H9 (cell line): ENCODE results near the gene GGT1. TPM values are rescaled to one million over a fixed set of nuclear protein-coding genes. Genes with fewer than 3 reads are reported as not detected.
A peak's percentile ranks its signal among the peaks of the same experiment; 100 is the strongest.

Experiments used
- DNase-seq: peaks from one replicate; pipeline ENCODE4 v3.0.0-alpha.2; 2017
- H2AFZ ChIP-seq: one replicate; pipeline ENCODE4 v1.6.1; 2013; ENCODE audit warnings: mild to moderate bottlenecking, low read length, control low read depth, moderate library complexity
- H2AK5ac ChIP-seq: 2 replicates; pipeline ENCODE4 v1.6.1; 2013; ENCODE audit warnings: low read length, control low read depth, mixed read lengths; ENCODE audit not compliant: insufficient read length
- H2BK120ac ChIP-seq: one replicate; pipeline ENCODE4 v1.6.1; 2013; ENCODE audit warnings: low read depth, mild to moderate bottlenecking, low read length, control low read depth, inconsistent platforms; ENCODE audit not compliant: poor library complexity, severe bottlenecking
- H2BK12ac ChIP-seq: 2 replicates; pipeline ENCODE4 v1.6.1; 2013; ENCODE audit warnings: low read length, control low read depth, mixed read lengths, low read depth; ENCODE audit not compliant: insufficient read length
- H2BK15ac ChIP-seq: 2 replicates; pipeline ENCODE4 v1.6.1; 2013; ENCODE audit warnings: low read depth, low read length, control low read depth
- H2BK20ac ChIP-seq: one replicate; pipeline ENCODE4 v1.6.1; 2013; ENCODE audit warnings: low read depth, mild to moderate bottlenecking, low read length, control low read depth, inconsistent platforms; ENCODE audit not compliant: poor library complexity, severe bottlenecking
- H2BK5ac ChIP-seq: 2 replicates; pipeline ENCODE4 v1.6.1; 2013; ENCODE audit warnings: low read length, control low read depth, mixed read lengths; ENCODE audit not compliant: insufficient read length
- H3K14ac ChIP-seq: 2 replicates; pipeline ENCODE4 v1.6.1; 2013; ENCODE audit warnings: low read length, control low read depth; ENCODE audit not compliant: insufficient read depth
- H3K18ac ChIP-seq: 2 replicates; pipeline ENCODE4 v1.6.1; 2013; ENCODE audit warnings: low read depth, mild to moderate bottlenecking, mixed read lengths, low read length, control low read depth; ENCODE audit not compliant: insufficient read length
- H3K23ac ChIP-seq: 2 replicates; pipeline ENCODE4 v1.6.1; 2013; ENCODE audit warnings: low read length, control low read depth, mixed read lengths, low read depth; ENCODE audit not compliant: insufficient read length
- H3K23me2 ChIP-seq: 2 replicates; pipeline ENCODE4 v1.6.1; 2013; ENCODE audit warnings: low read depth, mild to moderate bottlenecking, mixed read lengths, low read length, control low read depth; ENCODE audit not compliant: insufficient read length, poor library complexity, severe bottlenecking
- H3K27ac ChIP-seq: 2 replicates; pipeline ENCODE4 v1.5.1; 2013; ENCODE audit warnings: low read length, control low read depth, mixed read lengths, low read depth; ENCODE audit not compliant: insufficient read length
- H3K27me3 ChIP-seq: 2 replicates; pipeline ENCODE4 v1.6.1; 2013; ENCODE audit warnings: low read length, control low read depth, inconsistent platforms; ENCODE audit not compliant: insufficient read depth
- H3K4ac ChIP-seq: 2 replicates; pipeline ENCODE4 v1.6.1; 2013; ENCODE audit warnings: low read depth, mild to moderate bottlenecking, control low read depth, inconsistent platforms, low read length, moderate library complexity
- H3K4me1 ChIP-seq: 2 replicates; pipeline ENCODE4 v1.6.1; 2013; ENCODE audit warnings: low read length, control low read depth, inconsistent platforms; ENCODE audit not compliant: insufficient read depth
- H3K4me2 ChIP-seq: 2 replicates; pipeline ENCODE4 v1.6.1; 2013; ENCODE audit warnings: low read length, control low read depth, mixed read lengths; ENCODE audit not compliant: insufficient read length, insufficient read depth
- H3K56ac ChIP-seq: 2 replicates; pipeline ENCODE4 v1.6.1; 2013; ENCODE audit warnings: low read depth, mild to moderate bottlenecking, mixed read lengths, low read length, control low read depth; ENCODE audit not compliant: insufficient read length
- H3K79me1 ChIP-seq: 2 replicates; pipeline ENCODE4 v1.6.1; 2013; ENCODE audit warnings: low read depth, mild to moderate bottlenecking, moderate library complexity, low read length, control low read depth, inconsistent platforms; ENCODE audit not compliant: insufficient read depth, poor library complexity, severe bottlenecking
- H3K79me2 ChIP-seq: 2 replicates; pipeline ENCODE4 v1.6.1; 2013; ENCODE audit warnings: low read length, control low read depth, inconsistent platforms; ENCODE audit not compliant: insufficient read depth
- H3K9ac ChIP-seq: 2 replicates; pipeline ENCODE4 v1.6.1; 2013; ENCODE audit warnings: low read length, control low read depth, mixed read lengths; ENCODE audit not compliant: insufficient read length; ENCODE audit errors: extremely low read depth
- H3K9me3 ChIP-seq: one replicate; pipeline ENCODE4 v1.6.1; 2013; ENCODE audit warnings: low read depth, low read length, inconsistent platforms; ENCODE audit not compliant: control insufficient read depth
- H3T11ph ChIP-seq: one replicate; pipeline ENCODE4 v1.6.1; 2013; ENCODE audit warnings: mild to moderate bottlenecking, low read length, control low read depth, inconsistent platforms
- H4K20me1 ChIP-seq: one replicate; pipeline ENCODE4 v1.6.1; 2013; ENCODE audit not compliant: control insufficient read depth, insufficient read length, insufficient read depth
- H4K5ac ChIP-seq: 2 replicates; pipeline ENCODE4 v1.6.1; 2013; ENCODE audit warnings: low read depth, mild to moderate bottlenecking, mixed read lengths, low read length, control low read depth; ENCODE audit not compliant: insufficient read length
- H4K8ac ChIP-seq: replicated peaks from 2 replicates; pipeline ENCODE4 v1.6.1; 2013; ENCODE audit warnings: low read length, control low read depth, mixed read lengths, low read depth; ENCODE audit not compliant: insufficient read length
- H4K91ac ChIP-seq: 2 replicates; pipeline ENCODE4 v1.6.1; 2013; ENCODE audit warnings: low read depth, mild to moderate bottlenecking, moderate library complexity, mixed read lengths, low read length, control low read depth; ENCODE audit not compliant: insufficient read length
- H3K27ac Mint-ChIP-seq, 3 experiments: 2 replicates in 2 of 3; 3 replicates in 1 of 3; pipeline ENCODE4 v1.8.0; 2020 to 2021; ENCODE audit warnings: mixed read lengths in 3 of 3, mild to moderate bottlenecking in 1 of 3, moderate library complexity in 1 of 3
- H3K27me3 Mint-ChIP-seq: 2 replicates; pipeline ENCODE4 v1.8.0; 2021; ENCODE audit warnings: low read depth, mild to moderate bottlenecking, moderate library complexity, mixed read lengths
- H3K36me3 Mint-ChIP-seq, 3 experiments: 2 replicates in 2 of 3; 3 replicates in 1 of 3; pipeline ENCODE4 v1.8.0; 2020 to 2021; ENCODE audit warnings: low read depth in 3 of 3, mixed read lengths in 3 of 3; ENCODE audit not compliant: insufficient read depth in 1 of 3
- H3K4me1 Mint-ChIP-seq, 2 experiments: 2 replicates each; pipeline ENCODE4 v1.8.0; 2020; ENCODE audit warnings: mixed read lengths in 2 of 2
- H3K4me3 Mint-ChIP-seq, 2 experiments: 2 replicates in 1 of 2; 3 replicates in 1 of 2; pipeline ENCODE4 v1.8.0; 2020 to 2021; ENCODE audit warnings: mild to moderate bottlenecking in 2 of 2, mixed read lengths in 2 of 2, moderate library complexity in 1 of 2
- H3K9me3 Mint-ChIP-seq, 2 experiments: 2 replicates in 1 of 2; 3 replicates in 1 of 2; pipeline ENCODE4 v1.8.0; 2020; ENCODE audit warnings: mild to moderate bottlenecking in 2 of 2, mixed read lengths in 2 of 2, moderate library complexity in 1 of 2
- WGBS: extraction: QIAGEN DNeasy Blood & Tissue Kit; methylation state at CpG from one replicate; pipeline ENCODE4 v1.1.7; 2013; ENCODE audit warnings: missing lambda C conversion rate, low lambda C conversion rate, mixed read lengths; ENCODE audit not compliant: insufficient read length; ENCODE audit errors: extremely low coverage; 5-methylcytosine and 5-hydroxymethylcytosine counted together
- total RNA-seq: library from RNA; stranded (reverse); gene quantifications from 2 replicates; pipeline ENCODE4 v1.2.1, GENCODE V29; 2021
- TF ChIP-seq, protein P1 (sequence below): fragments of 200-600 bp; sonication (generic); conservative IDR thresholded peaks from 3 replicates; pipeline ENCODE4 v1.8.0; 2021; ENCODE audit warnings: antibody characterized with exemption, mild to moderate bottlenecking

GGT1 gene
- total RNA-seq, 1 experiment from 2014 or later = 20.5 TPM

DNA sequence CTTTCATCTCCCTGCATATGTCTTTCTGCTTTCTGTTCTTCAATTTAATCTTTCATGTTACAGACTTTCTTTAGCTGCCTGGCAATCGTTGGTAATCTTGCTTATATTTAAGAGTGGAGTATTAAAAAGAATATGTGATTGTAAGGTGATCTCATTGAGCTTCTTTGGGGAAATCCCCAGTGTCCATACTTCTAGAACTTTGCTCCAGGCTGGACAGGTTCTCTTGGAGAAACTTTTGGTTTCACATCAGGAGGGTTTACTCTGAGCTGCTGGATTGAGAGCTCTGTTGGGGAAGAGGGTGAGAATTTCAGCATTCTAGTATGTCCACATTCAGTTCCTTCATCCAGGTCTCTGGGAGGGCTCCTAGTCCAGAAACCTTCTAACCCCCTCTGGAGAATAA, 26.2 kb upstream of the GGT1 start:
- H3K79me2 ChIP-seq = no peaks in the 10 kb centered on the region
- no peak overlapping the region for H3K9ac ChIP-seq
- H3K36me3 Mint-ChIP-seq = peaks cover 29 to 43% (median 38%) of the 10 kb centered on the region in 3 experiments
- DNase-seq = no peak
- H2BK20ac ChIP-seq = no peak overlapping the region
- no peak overlapping the region for H3K27ac ChIP-seq
- H3K18ac ChIP-seq = no peak overlapping the region
- no peaks in the 10 kb centered on the region for H3K23me2 ChIP-seq
- no peak overlapping the region for H4K91ac ChIP-seq
- H3K79me1 ChIP-seq = no peaks in the 10 kb centered on the region
- H3K23ac ChIP-seq = no peak overlapping the region
- no peak overlapping the region for H2AFZ ChIP-seq
- no peaks in the 10 kb centered on the region for H3K9me3 Mint-ChIP-seq
- H2BK12ac ChIP-seq = no peak overlapping the region
- H3K4ac ChIP-seq = no peak overlapping the region
- no peak overlapping the region for H2AK5ac ChIP-seq
- H3K9me3 ChIP-seq = no peaks in the 10 kb centered on the region
- H3K4me2 ChIP-seq = no peak overlapping the region
- H3K27me3 Mint-ChIP-seq = no peaks in the 10 kb centered on the region
- H2BK15ac ChIP-seq = no peak overlapping the region
- H4K5ac ChIP-seq = no peak overlapping the region
- no peak overlapping the region for H3K56ac ChIP-seq
- no peak overlapping the region for H4K8ac ChIP-seq
- WGBS = no CpG with 5 or more reads among the region's 1 CpG
- no peaks in the 10 kb centered on the region for H3K27me3 ChIP-seq
- H3K14ac ChIP-seq = no peak overlapping the region
- H3T11ph ChIP-seq = no peak overlapping the region
- H4K20me1 ChIP-seq = no peaks in the 10 kb centered on the region
- H2BK120ac ChIP-seq = no peak overlapping the region
- H3K4me3 Mint-ChIP-seq = no peak overlapping the region
- no peaks in the 10 kb centered on the region for H3K4me1 ChIP-seq
- H3K27ac Mint-ChIP-seq = peak overlapping the region in 1 of 3 experiments; percentile 46; a peak in 2 of 7 replicates
- TF ChIP-seq, protein P1, sequence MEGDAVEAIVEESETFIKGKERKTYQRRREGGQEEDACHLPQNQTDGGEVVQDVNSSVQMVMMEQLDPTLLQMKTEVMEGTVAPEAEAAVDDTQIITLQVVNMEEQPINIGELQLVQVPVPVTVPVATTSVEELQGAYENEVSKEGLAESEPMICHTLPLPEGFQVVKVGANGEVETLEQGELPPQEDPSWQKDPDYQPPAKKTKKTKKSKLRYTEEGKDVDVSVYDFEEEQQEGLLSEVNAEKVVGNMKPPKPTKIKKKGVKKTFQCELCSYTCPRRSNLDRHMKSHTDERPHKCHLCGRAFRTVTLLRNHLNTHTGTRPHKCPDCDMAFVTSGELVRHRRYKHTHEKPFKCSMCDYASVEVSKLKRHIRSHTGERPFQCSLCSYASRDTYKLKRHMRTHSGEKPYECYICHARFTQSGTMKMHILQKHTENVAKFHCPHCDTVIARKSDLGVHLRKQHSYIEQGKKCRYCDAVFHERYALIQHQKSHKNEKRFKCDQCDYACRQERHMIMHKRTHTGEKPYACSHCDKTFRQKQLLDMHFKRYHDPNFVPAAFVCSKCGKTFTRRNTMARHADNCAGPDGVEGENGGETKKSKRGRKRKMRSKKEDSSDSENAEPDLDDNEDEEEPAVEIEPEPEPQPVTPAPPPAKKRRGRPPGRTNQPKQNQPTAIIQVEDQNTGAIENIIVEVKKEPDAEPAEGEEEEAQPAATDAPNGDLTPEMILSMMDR = no peak
- H3K4me1 Mint-ChIP-seq = no peaks in the 10 kb centered on the region
- no peak overlapping the region for H2BK5ac ChIP-seq
